Measurements from ENCODE around the gene CNR2.

Gene CNR2

GRCh38 chr1:23825762-23826522, 87.2 kb downstream of the CNR2 start:
- Histone ChIP-seq H3K9ac (ENCODE audit: low read depth, low read length, poor library complexity, severe bottlenecking) (peak overlapping the region; percentile 94), H3K4me2 (ENCODE audit: low read depth, low read length, poor library complexity, severe bottlenecking) (peak overlapping the region; percentile 95), H3K27me3 (ENCODE audit: insufficient read depth, low read length, poor library complexity, severe bottlenecking) (no peaks in the 10 kb centered on the region), H3K4me3 (ENCODE audit: low read length, poor library complexity, severe bottlenecking) (peak overlapping the region; percentile 99), H3F3A (ENCODE audit: low read depth) (no peaks in the 10 kb centered on the region), H3K9me2 (replicated peaks; ENCODE audit: low read depth, low read length) (no peaks in the 10 kb centered on the region), H4K20me1 (ENCODE audit: insufficient read depth, low read length, poor library complexity, severe bottlenecking) (peaks cover 3% of the 10 kb centered on the region), H2AFZ (ENCODE audit: low read length) (peak overlapping the region; percentile 86), H3K4me1 (ENCODE audit: insufficient read depth, low read length, poor library complexity, severe bottlenecking) (peaks cover 26% of the 10 kb centered on the region), H3K36me3 (ENCODE audit: insufficient read depth, low read length) (no peaks in the 10 kb centered on the region), H3K79me2 (ENCODE audit: insufficient read depth, low read length) (peaks cover 18% of the 10 kb centered on the region), H3K9me3 (ENCODE audit: insufficient read depth, low read depth, low read length) (no peaks in the 10 kb centered on the region)
- TF ChIP-seq EZH2phosphoT487 (IDR thresholded peaks at IDR 0.05; ENCODE audit: borderline replicate concordance) (no peak), CTCF (conservative IDR thresholded peaks at IDR 0.05; ENCODE audit: low read length) (no peak)

- Histone ChIP-seq H2AFZ (ENCODE audit: low read length) (peak within 1 kb of the TSS; percentile 86), H3K79me2 (ENCODE audit: insufficient read depth, low read length) (peaks cover 18% of the 10 kb centered on the region), H3F3A (ENCODE audit: low read depth) (no peaks in the 10 kb centered on the region), H3K4me3 (ENCODE audit: low read length, poor library complexity, severe bottlenecking) (peak within 1 kb of the TSS; percentile 99), H4K20me1 (ENCODE audit: insufficient read depth, low read length, poor library complexity, severe bottlenecking) (peaks cover 3% of the 10 kb centered on the region), H3K9ac (ENCODE audit: low read depth, low read length, poor library complexity, severe bottlenecking) (peak within 1 kb of the TSS; percentile 94), H3K36me3 (ENCODE audit: insufficient read depth, low read length) (no peaks in the 10 kb centered on the region), H3K4me1 (ENCODE audit: insufficient read depth, low read length, poor library complexity, severe bottlenecking) (peaks cover 26% of the 10 kb centered on the region), H3K27me3 (ENCODE audit: insufficient read depth, low read length, poor library complexity, severe bottlenecking) (no peaks in the 10 kb centered on the region), H3K9me2 (replicated peaks; ENCODE audit: low read depth, low read length) (no peaks in the 10 kb centered on the region), H3K4me2 (ENCODE audit: low read depth, low read length, poor library complexity, severe bottlenecking) (peak within 1 kb of the TSS; percentile 95), H3K9me3 (ENCODE audit: insufficient read depth, low read depth, low read length) (no peaks in the 10 kb centered on the region)
- TF ChIP-seq EZH2phosphoT487 (IDR thresholded peaks at IDR 0.05; ENCODE audit: borderline replicate concordance), result no peak
These were observed 87.9 kb downstream of the CNR2 start, which contains the start of gene HMGCL for GRCh38 chr1:23825076-23825761. HMGCL (minus strand) TSS chr1:23825429; CDS start chr1:23825415, 14 bp downstream.

- H3K36me3 ChIP-seq (ENCODE audit: insufficient read depth, low read length), result no peaks in the 10 kb centered on the region
- peak overlapping the region; percentile 95 for H3K4me2 ChIP-seq (ENCODE audit: low read depth, low read length, poor library complexity, severe bottlenecking)
- no peaks in the 10 kb centered on the region for H3K9me3 ChIP-seq (ENCODE audit: insufficient read depth, low read depth, low read length)
- H3K4me3 ChIP-seq (ENCODE audit: low read length, poor library complexity, severe bottlenecking), result peak overlapping the region; percentile 99
- no peaks in the 10 kb centered on the region for H3F3A ChIP-seq (ENCODE audit: low read depth)
- peak overlapping the region; percentile 83; the same call in 1 of the 2 replicates for H2AFZ ChIP-seq (ENCODE audit: low read length)
- no peaks in the 10 kb centered on the region for H3K9me2 ChIP-seq (replicated peaks; ENCODE audit: low read depth, low read length)
- H3K4me1 ChIP-seq (ENCODE audit: insufficient read depth, low read length, poor library complexity, severe bottlenecking), result peaks cover 26% of the 10 kb centered on the region
- H3K79me2 ChIP-seq (ENCODE audit: insufficient read depth, low read length), result peaks cover 18% of the 10 kb centered on the region
- peaks cover 3% of the 10 kb centered on the region for H4K20me1 ChIP-seq (ENCODE audit: insufficient read depth, low read length, poor library complexity, severe bottlenecking)
- no peak for TF ChIP-seq EZH2phosphoT487 (IDR thresholded peaks at IDR 0.05; ENCODE audit: borderline replicate concordance)
- TF ChIP-seq CTCF (conservative IDR thresholded peaks at IDR 0.05; ENCODE audit: low read length), result no peak
- H3K27me3 ChIP-seq (ENCODE audit: insufficient read depth, low read length, poor library complexity, severe bottlenecking), result no peaks in the 10 kb centered on the region
- H3K9ac ChIP-seq (ENCODE audit: low read depth, low read length, poor library complexity, severe bottlenecking), result peak overlapping the region; percentile 94
These were observed 88.5 kb downstream of the CNR2 start for GRCh38 chr1:23824711-23825075.
